Measurements from ENCODE around the gene WHAMM.

DNA sequence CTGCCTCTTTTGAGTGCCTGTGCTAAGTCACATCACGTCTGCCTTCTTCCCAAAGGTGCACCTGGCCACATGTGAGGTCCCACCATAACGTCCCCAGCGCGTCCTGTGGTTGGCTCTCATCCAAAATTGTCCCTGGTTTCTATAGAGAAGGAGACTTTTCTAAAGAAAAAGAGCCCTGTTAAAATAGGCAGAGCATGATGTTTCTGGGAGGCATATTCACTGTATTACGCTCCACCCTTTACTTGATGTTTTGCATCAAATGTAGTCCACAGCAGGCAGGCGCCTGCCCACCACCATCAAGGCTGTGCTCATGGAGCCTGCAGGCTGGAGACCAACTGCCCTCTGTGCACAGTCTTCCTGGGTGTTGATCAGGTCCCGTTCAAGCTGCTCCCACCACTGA lies 36.3 kb downstream of the WHAMM start:
- TF ChIP-seq CTCF (IDR thresholded peaks at IDR 0.05 in 4 of 5, conservative IDR thresholded peaks at IDR 0.05 in 1 of 5) (no peak), POLR2A (IDR thresholded peaks at IDR 0.05) (no peak)
